CD4-positive, alpha-beta T cell treated with Interleukin-4 for 4 hours (primary cell): ENCODE data around the gene CABLES2.

ENCODE experiments used
- DNase-seq: peaks from one replicate; pipeline ENCODE4 v3.0.0-alpha.2; 2020

Gene CABLES2

DNA sequence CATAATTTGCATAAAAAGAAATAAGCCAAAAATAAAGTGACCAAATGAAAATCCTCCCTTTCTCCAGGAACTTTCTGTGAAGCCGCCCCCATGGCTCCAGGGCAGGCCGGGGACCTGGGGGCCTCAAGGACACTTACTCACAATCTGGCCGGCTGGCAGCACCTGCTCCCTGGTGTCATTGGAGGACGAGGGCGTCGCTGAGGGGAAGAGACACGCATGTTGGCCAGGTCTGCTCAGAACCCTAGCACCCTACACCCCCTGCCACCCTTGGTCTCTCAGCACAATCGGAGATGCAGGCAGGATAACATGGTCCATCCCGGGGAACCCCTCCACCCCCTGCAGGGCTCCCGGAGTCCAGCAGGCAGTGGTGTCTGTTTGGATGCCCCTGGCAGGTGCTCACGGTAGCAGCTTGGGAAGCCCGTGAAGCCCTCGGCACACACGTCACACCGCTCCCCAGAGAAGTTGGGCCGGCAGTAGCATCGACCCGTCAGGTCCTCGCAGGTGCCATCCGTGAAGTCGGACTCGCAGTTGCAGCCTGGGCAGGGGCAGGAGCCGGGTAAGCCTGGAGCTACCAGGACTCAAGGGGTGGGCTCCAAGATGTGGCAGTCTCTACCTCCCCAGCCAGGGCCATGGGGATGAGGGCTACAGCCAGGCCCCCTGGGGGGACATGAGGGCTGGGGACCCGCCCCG, 61.3 kb downstream of the CABLES2 start:
- DNase-seq = no peak

DNA sequence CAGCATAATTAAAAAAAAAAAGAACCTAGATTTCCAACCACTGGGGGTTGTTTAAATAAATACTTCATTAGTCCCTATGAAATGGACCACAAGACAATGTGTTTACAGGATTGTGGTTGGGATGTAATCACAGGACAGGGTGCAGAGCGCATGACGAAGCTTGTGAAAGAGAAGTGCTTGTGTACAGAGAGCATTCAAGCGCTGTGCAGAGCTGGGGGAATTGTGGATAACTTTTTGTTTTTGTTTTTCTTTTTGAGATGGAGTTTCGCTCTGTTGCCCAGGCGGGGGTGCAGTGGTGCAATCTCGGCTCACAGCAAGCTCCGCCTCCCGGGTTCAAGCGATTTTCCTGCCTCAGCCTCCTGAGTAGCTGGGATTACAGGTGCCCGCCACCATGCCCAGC, 62.3 kb downstream of the CABLES2 start:
- no peak for DNase-seq

DNA sequence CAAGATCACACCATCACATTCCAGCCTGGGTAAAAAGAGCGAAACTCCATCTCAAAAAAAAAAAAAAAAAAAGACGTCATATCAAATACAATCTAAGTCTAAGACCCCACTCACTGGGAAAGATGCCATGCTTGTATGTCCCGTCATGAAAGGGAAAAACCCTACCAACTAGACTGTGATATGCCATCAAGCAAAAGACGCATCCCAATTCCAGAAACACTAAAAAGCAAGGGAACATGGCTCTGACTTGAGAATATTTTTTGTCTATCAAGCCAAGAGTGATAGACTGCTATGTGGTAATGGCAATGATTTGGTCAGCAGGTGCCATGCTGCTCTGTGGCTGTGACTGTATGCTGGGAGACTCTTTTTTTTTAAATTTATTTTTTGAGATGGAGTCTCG, 63.0 kb downstream of the CABLES2 start:
- DNase-seq = no peak

DNA sequence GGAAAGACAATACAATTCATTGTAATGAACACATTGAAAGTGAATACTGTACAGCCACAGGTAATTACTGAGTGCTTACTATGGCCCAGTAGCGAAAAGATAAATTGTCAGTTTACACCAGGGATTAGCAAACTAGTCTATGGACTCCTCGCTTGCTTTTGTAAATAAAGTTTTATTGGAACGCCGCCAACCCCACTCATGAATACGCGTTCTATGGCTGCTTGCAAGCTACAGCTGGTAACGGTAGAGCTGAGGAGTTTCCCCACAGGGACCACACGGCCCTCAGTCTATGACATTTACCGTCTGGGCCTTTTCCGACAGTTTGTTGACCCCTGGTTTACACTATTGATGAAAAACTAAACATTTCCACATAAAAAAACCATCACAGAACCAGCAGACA, 64.2 kb downstream of the CABLES2 start:
- DNase-seq = no peak

DNA sequence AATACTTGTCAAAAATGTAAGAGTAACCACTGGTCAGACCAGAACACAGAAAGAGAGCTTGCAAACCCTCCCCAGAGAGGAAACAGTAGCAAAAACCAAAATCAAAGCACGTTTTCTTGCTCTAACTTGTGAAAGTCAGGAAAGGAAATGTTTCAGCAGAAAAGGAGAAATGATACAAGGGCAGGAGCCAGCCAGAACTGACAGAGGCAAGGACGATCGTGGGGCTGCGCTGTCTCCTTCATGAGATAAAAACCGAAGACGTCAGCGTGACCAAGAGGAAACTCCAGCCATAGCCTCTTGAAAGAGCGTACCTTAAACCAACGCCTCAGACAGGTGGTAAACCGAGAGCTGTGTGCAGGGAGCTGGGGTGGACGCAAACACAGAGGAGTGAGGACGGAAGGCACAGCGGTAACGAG, 67.4 kb downstream of the CABLES2 start:
- no peak for DNase-seq
